Right atrium auricular region (tissue), 2 donors: ENCODE data around the gene TIPARP. TPM values are rescaled to one million over a fixed set of nuclear protein-coding genes. Genes with fewer than 3 reads are reported as not detected.

Source experiments
- DNase-seq: peaks from one replicate; pipeline ENCODE4 v3.0.0-alpha.2; 2019; ENCODE audit warnings: low spot score
- H3K27ac ChIP-seq, 2 donors: fragments of 200-600 bp; sonication (generic); 1 replicate in 1 of 2; 2 replicates in 1 of 2; pipeline ENCODE4 v1.5.1; 2016 to 2019
- H3K27me3 ChIP-seq, 2 donors: fragments of 200-600 bp; sonication (generic); one replicate each; pipeline versions ENCODE4 v1.5.1 to v1.6.0; 2017 to 2019
- H3K36me3 ChIP-seq: fragments of 200-600 bp; sonication (generic); one replicate; pipeline ENCODE4 v1.5.1; 2016
- H3K4me1 ChIP-seq, 2 donors: fragments of 200-600 bp; sonication (generic); one replicate each; pipeline versions ENCODE4 v1.5.1 to v1.6.0; 2017 to 2019
- H3K4me3 ChIP-seq, 2 donors: fragments of 200-600 bp; sonication (generic); 1 replicate in 1 of 2; 2 replicates in 1 of 2; pipeline ENCODE4 v1.5.1; 2017 to 2019; ENCODE audit warnings: mild to moderate bottlenecking in 1 of 2, moderate library complexity in 1 of 2
- H3K9me3 ChIP-seq, 2 donors: fragments of 200-600 bp; sonication (generic); one replicate each; pipeline ENCODE4 v1.5.1; 2019
- CTCF ChIP-seq, 2 donors: fragments of 200-600 bp; sonication (generic); IDR thresholded peaks; one replicate each; pipeline ENCODE4 v1.5.1; 2019; ENCODE audit warnings: antibody characterized with exemption in 2 of 2
- total RNA-seq, 2 donors: library from RNA; depleted of rRNA; stranded (reverse); fragments of >200 nt; gene quantifications; one replicate each; pipeline ENCODE4 v1.1.0, GENCODE V29; 2016

TIPARP gene
- total RNA-seq, 2 donors from 2014 or later: 39.9 to 47.2 TPM

GRCh38 chr3:156687023-156687422, 12.6 kb downstream of the TIPARP start:
- no peak for TF ChIP-seq CTCF (IDR thresholded peaks at IDR 0.05)
- Histone ChIP-seq H3K36me3 (no peaks in the 10 kb centered on the region), H3K4me3 (no peak overlapping the region), H3K27ac (no peak overlapping the region), H3K4me1 (peaks cover 0 to 95% of the 10 kb centered on the region in 2 donors), H3K9me3 (no peaks in the 10 kb centered on the region), H3K27me3 (no peaks in the 10 kb centered on the region)
- DNase-seq: no peak

DNA sequence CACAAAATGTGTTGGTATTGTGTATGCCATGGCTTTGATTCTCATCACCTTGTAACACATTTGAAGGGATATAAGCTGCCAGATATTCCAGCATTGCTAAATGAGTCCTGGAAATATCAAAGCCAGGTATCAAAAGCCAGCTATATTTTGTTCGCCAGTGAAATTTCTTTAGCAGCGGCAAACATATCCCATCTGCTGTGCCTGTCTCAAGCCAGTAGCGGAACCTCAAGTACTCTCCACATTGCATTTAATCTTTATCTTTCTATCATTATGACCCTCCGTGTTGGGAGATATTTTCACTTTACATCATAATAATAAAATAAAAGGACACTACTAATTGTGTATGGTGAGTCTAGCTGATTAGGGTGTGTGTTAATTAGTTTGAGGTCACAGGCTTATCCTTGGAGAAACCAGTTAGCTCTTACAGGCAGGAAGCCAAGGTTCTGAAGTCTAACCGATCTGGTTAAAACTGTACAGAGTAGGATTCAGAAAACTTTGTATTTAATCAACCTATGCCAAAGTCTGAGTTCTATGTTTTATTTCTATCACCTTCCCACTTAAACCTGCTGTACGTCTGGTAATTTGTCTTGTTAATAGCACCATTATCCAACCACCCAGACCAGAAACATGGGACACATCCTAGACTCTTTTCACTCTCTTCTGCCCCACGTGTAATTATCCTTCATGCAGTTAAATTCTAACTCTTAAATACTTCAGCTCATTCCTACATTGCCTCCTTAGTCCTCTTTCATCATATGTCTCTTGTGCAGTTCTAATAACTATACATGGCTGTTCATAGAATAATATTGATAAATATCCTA, 14.5 kb downstream of the TIPARP start:
- no peak for DNase-seq
- Histone ChIP-seq H3K27ac (no peak overlapping the region), H3K36me3 (peaks cover under 1% of the 10 kb centered on the region), H3K4me3 (no peak overlapping the region), H3K9me3 (no peaks in the 10 kb centered on the region), H3K4me1 (peaks cover 0 to 94% of the 10 kb centered on the region in 2 donors), H3K27me3 (no peaks in the 10 kb centered on the region)
- no peak for TF ChIP-seq CTCF (IDR thresholded peaks at IDR 0.05)

DNA sequence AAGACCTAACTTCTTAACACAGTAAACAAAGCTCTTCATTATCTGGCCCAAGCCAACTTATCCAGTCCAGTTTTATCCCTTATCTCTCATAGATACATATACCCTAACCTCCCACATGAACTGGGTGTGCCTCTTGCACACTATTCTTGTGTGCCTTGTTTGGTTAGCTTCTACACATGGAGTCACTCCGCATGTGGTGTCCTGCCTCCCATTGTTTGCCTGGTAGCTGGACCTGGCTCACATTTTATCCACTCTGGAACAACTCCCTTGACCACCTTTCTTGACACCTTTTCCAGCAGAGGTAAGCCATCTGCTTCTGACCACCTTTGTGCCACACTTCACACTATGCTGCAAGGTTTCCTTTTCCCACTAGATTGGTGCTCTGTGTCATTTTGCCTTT, 15.2 kb downstream of the TIPARP start:
- TF ChIP-seq CTCF (IDR thresholded peaks at IDR 0.05): no peak
- DNase-seq: no peak
- Histone ChIP-seq H3K36me3 (peaks cover 8% of the 10 kb centered on the region), H3K27ac (no peak overlapping the region), H3K9me3 (no peaks in the 10 kb centered on the region), H3K4me3 (no peak overlapping the region), H3K27me3 (no peaks in the 10 kb centered on the region), H3K4me1 (peaks cover 0 to 87% of the 10 kb centered on the region in 2 donors)

- Histone ChIP-seq H3K36me3 (peaks cover 31% of the 10 kb centered on the region), H3K4me3 (no peak overlapping the region), H3K9me3 (no peaks in the 10 kb centered on the region), H3K4me1 (peaks cover 0 to 63% of the 10 kb centered on the region in 2 donors), H3K27me3 (no peaks in the 10 kb centered on the region), H3K27ac (no peak overlapping the region)
- TF ChIP-seq CTCF (IDR thresholded peaks at IDR 0.05): no peak
- DNase-seq: no peak
These were observed 17.5 kb downstream of the TIPARP start for GRCh38 chr3:156691920-156692319.

DNA sequence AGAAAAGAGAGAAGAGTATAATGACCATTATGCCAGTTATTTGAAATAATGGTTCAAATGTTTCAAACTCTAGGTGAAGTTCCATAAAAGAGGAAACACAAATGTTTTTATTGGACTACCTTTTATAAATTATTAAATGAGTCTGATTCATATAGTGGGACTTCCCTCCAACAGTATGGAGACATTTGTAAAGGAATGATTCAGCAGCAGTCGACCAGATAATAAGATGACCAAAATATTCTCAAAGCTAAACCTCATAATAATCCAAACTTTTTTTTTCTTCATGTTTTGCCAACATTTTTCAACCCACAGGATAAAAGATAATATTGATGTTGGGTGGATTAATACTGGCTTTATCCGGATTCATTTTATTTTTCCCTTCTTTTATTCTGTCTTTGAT, 18.8 kb downstream of the TIPARP start:
- no peak overlapping the region for H3K27ac ChIP-seq

More for the DNA sequence above, 18.8 kb downstream of the TIPARP start:
- no peak overlapping the region for H3K4me3 ChIP-seq
- DNase-seq: no peak
- no peaks in the 10 kb centered on the region for H3K9me3 ChIP-seq
- H3K4me1 ChIP-seq: peaks cover 0 to 52% of the 10 kb centered on the region in 2 donors
- TF ChIP-seq CTCF (IDR thresholded peaks at IDR 0.05): no peak
- peaks cover 42% of the 10 kb centered on the region for H3K36me3 ChIP-seq
- H3K27me3 ChIP-seq: no peaks in the 10 kb centered on the region
